ENCODE measurements around the gene RBM14. TPM values are rescaled to one million over a fixed set of nuclear protein-coding genes. Genes with fewer than 3 reads are reported as not detected.

RBM14 gene
- total and polyA plus RNA-seq, 2 donors (not counting 1 experiment from before 2014, with no cell fraction given), result 52.4 to 244 TPM

DNA sequence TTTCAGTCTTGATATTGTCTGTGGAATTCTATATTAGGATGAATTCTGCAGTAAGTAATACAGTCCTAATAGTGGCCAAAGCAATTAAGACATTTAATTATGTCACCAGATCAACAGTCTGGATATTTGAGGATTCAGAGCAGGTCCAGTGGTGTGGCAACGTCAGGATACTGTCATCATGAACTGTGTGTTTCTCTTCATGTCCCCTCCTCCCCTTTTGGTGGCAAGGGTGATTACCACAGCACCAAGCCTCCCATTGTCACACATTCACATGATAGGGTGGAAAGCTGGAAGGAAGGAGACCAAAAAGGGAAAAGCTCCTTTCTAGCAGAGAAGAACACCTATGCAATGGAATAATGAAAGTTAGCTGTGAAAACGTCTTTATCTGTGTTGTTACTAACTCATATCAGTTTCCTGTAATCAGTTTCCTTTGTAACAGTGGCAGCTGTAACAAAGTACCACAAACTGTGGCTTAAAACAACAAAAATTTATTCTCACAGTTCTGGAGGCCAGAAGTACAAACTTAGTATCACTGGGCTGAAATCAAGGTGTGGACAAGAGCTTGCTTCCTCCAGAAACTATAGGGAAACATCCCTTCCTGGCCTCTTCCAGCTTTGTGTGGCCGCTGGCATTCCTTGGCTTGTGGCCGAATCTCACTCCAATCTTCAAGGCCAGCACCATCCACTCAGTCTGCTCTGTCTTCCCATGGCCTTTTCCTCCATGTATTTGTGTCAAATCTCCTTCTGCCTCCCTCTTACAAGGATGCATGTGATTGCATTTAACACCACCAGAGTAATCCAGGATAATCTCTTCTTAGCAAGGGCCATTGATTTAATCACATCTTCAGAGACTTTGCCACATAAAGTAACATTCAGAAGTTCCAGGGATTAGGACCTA lies 6.5 kb upstream of the RBM14 start:
- H3K9me3 ChIP-seq (ENCODE audit: control extremely low read depth in 1 of 3, control insufficient read depth in 2 of 3, insufficient read depth in 1 of 3, low read length in 2 of 3), result peaks cover 0 to 7% (median 0%) of the 10 kb centered on the region in 3 donors
- Mint-ChIP-seq H3K4me3 (peak overlapping the region; percentile 68), H3K4me1 (peaks cover 50% of the 10 kb centered on the region), H3K9me3 (ENCODE audit: insufficient read depth) (no peaks in the 10 kb centered on the region), H3K27me3 (no peaks in the 10 kb centered on the region), H3K27ac (peak overlapping the region; percentile 91)
- H3K27me3 ChIP-seq (replicated peaks in 1 of 4; ENCODE audit: control extremely low read depth in 1 of 4, control insufficient read depth in 3 of 4, insufficient read depth in 4 of 4, low read length in 3 of 4), result no peaks in the 10 kb centered on the region
- H3K4me2 ChIP-seq (replicated peaks; ENCODE audit: low read depth, low read length, poor library complexity, severe bottlenecking), result peak overlapping the region; percentile 36
- intact Hi-C loops (cut with micrococcal nuclease), result no loop called here
- H3K4me3 ChIP-seq (ENCODE audit: control extremely low read depth in 1 of 5, extremely low read depth in 1 of 5, insufficient read depth in 1 of 5, low read depth in 2 of 5, low read length in 4 of 5), result peak overlapping the region in 1 of 5 experiments; percentile 14
- DNase-seq, result no peak
- H3K9ac ChIP-seq (ENCODE audit: low read length), result no peak overlapping the region
- H4K20me1 ChIP-seq (ENCODE audit: control insufficient read depth, insufficient read depth, low read length, poor library complexity, severe bottlenecking), result no peaks in the 10 kb centered on the region
- H3K79me2 ChIP-seq (ENCODE audit: control insufficient read depth, insufficient read depth, low read length), result peaks cover 39% of the 10 kb centered on the region
- H2AFZ ChIP-seq (ENCODE audit: insufficient read depth, low read depth, low read length, poor library complexity, severe bottlenecking), result peak overlapping the region; percentile 4
- WGBS (ENCODE audit: insufficient coverage), result 96% methylated on average over 2 of the region's 4 CpGs
- peaks cover 46 to 60% of the 10 kb centered on the region in 2 donors for H3K4me1 ChIP-seq (ENCODE audit: control insufficient read depth in 2 of 2, insufficient read depth in 2 of 2, low read length in 2 of 2)
- TF ChIP-seq, protein P1, sequence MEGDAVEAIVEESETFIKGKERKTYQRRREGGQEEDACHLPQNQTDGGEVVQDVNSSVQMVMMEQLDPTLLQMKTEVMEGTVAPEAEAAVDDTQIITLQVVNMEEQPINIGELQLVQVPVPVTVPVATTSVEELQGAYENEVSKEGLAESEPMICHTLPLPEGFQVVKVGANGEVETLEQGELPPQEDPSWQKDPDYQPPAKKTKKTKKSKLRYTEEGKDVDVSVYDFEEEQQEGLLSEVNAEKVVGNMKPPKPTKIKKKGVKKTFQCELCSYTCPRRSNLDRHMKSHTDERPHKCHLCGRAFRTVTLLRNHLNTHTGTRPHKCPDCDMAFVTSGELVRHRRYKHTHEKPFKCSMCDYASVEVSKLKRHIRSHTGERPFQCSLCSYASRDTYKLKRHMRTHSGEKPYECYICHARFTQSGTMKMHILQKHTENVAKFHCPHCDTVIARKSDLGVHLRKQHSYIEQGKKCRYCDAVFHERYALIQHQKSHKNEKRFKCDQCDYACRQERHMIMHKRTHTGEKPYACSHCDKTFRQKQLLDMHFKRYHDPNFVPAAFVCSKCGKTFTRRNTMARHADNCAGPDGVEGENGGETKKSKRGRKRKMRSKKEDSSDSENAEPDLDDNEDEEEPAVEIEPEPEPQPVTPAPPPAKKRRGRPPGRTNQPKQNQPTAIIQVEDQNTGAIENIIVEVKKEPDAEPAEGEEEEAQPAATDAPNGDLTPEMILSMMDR (IDR thresholded peaks at IDR 0.05), result no peak
- no peak for TF ChIP-seq EZH2 (IDR thresholded peaks at IDR 0.05; ENCODE audit: borderline replicate concordance, insufficient read depth, low read depth, low read length, poor library complexity, severe bottlenecking)
- H3K27ac ChIP-seq (ENCODE audit: low read length in 2 of 2), result peak overlapping the region; percentile 60
- no peak for ATAC-seq (ENCODE audit: low read depth)
- peaks cover 0 to 13% of the 10 kb centered on the region in 2 experiments for H3K36me3 ChIP-seq (replicated peaks in 1 of 2; ENCODE audit: control extremely low read depth in 1 of 2, control insufficient read depth in 1 of 2, extremely low read depth in 1 of 2, insufficient read depth in 2 of 2, low read length in 1 of 2)
- ChIA-PET POLR2A (interaction anchor here (0.6 to 1.1 kb wide), 5 partner anchors 7 to 192 kb away, joined by 3 to 6 read pairs (median 4); no protein-coding TSS in a partner anchor), CTCF (interaction anchor here (2.0 to 2.6 kb wide), 3 partner anchors 18 to 30 kb away, joined by 6 to 15 read pairs (median 9); partner anchors contain the start of genes CCDC87, CCS and RBM4)

Measured in B cell (primary cell).